Lung (tissue), 12 donors: ENCODE results near the gene ZSWIM3. TPM values are rescaled to one million over a fixed set of nuclear protein-coding genes. Genes with fewer than 3 reads are reported as not detected.

Experiments
- ATAC-seq: fragments of 200-7000 bp; cut with Tn5 transposase; one replicate; pipeline ENCODE4 v1.9.1; 2020; ENCODE audit warnings: moderate number of reproducible peaks; ENCODE audit not compliant: insufficient read depth, low FRiP score
- DNase-seq, 3 donors: peaks; one replicate each; pipeline ENCODE4 v3.0.0-alpha.2; 2013 to 2017
- H3K27ac ChIP-seq, 2 donors: one replicate each; pipeline ENCODE4 v1.5.1; 2013; ENCODE audit warnings: mild to moderate bottlenecking in 2 of 2, moderate library complexity in 2 of 2, control low read depth in 1 of 2, inconsistent platforms in 1 of 2, low read depth in 1 of 2, low read length in 1 of 2
- H3K27me3 ChIP-seq, 3 donors: one replicate each; pipeline ENCODE4 v1.5.1; 2013; ENCODE audit warnings: low read length in 2 of 3; ENCODE audit not compliant: control insufficient read depth in 3 of 3, insufficient read depth in 3 of 3
- H3K36me3 ChIP-seq, 4 donors: one replicate each; pipeline ENCODE4 v1.5.1; 2013; ENCODE audit warnings: low read length in 4 of 4, mild to moderate bottlenecking in 1 of 4, moderate library complexity in 1 of 4; ENCODE audit not compliant: control insufficient read depth in 4 of 4, insufficient read depth in 4 of 4
- H3K4me1 ChIP-seq, 5 donors: one replicate each; pipeline ENCODE4 v1.5.1; 2013; ENCODE audit warnings: low read length in 5 of 5, mild to moderate bottlenecking in 2 of 5, moderate library complexity in 1 of 5; ENCODE audit not compliant: control insufficient read depth in 5 of 5, insufficient read depth in 5 of 5
- H3K4me3 ChIP-seq: one replicate; pipeline ENCODE4 v1.5.1; 2013; ENCODE audit warnings: mild to moderate bottlenecking, control low read depth, moderate library complexity
- H3K9ac ChIP-seq, 2 donors: one replicate each; pipeline ENCODE4 v1.5.1; 2013; ENCODE audit warnings: low read length in 2 of 2, control low read depth in 1 of 2; ENCODE audit not compliant: insufficient read depth in 1 of 2
- H3K9me3 ChIP-seq, 4 donors: one replicate each; pipeline ENCODE4 v1.5.1; 2013; ENCODE audit warnings: low read length in 3 of 4, mild to moderate bottlenecking in 1 of 4, moderate library complexity in 1 of 4; ENCODE audit not compliant: control insufficient read depth in 4 of 4, insufficient read depth in 3 of 4
- WGBS, 2 donors: extraction: QIAGEN DNeasy Blood & Tissue Kit; methylation state at CpG; one replicate each; pipeline ENCODE4 v1.1.7; 2013; 5-methylcytosine and 5-hydroxymethylcytosine counted together
- polyA plus RNA-seq, 2 donors: library from polyadenylated mRNA; stranded (reverse); fragments of 200-250 nt; gene quantifications; one replicate each; pipeline ENCODE4 v1.2.1, GENCODE V29; 2013
- total RNA-seq, 2 donors: library from RNA; depleted of rRNA in 1 of 2; stranded (reverse); fragments of >200 nt in 1 of 2; gene quantifications; one replicate each; pipeline ENCODE4 v1.2.1, GENCODE V29; 2014 to 2021
- TF ChIP-seq, protein P1 (sequence below): IDR thresholded peaks from 2 replicates; pipeline ENCODE4 v1.5.1; 2012; ENCODE audit warnings: mild to moderate bottlenecking; ENCODE audit errors: control extremely low read depth, extremely low read depth
- donor health status: control.
- donor health status: control.
- donor health status: Bipolar disorder and iron deficiency.
- donor health status: healthy.
- donor health status: DM: yes; HTN: yes; CAD: no.

Gene ZSWIM3
- total and polyA plus RNA-seq, 4 donors: 1.7 to 5.2 (median 3.4) TPM

- Histone ChIP-seq H3K9me3 (no peaks in the 10 kb centered on the region), H3K27ac (no peak overlapping the region), H3K4me1 (peaks cover 0 to 18% (median 7%) of the 10 kb centered on the region in 5 donors), H3K9ac (no peak overlapping the region), H3K36me3 (no peaks in the 10 kb centered on the region), H3K4me3 (no peak overlapping the region), H3K27me3 (peaks cover 0 to 26% (median 19%) of the 10 kb centered on the region in 3 donors)
- TF ChIP-seq, protein P1, sequence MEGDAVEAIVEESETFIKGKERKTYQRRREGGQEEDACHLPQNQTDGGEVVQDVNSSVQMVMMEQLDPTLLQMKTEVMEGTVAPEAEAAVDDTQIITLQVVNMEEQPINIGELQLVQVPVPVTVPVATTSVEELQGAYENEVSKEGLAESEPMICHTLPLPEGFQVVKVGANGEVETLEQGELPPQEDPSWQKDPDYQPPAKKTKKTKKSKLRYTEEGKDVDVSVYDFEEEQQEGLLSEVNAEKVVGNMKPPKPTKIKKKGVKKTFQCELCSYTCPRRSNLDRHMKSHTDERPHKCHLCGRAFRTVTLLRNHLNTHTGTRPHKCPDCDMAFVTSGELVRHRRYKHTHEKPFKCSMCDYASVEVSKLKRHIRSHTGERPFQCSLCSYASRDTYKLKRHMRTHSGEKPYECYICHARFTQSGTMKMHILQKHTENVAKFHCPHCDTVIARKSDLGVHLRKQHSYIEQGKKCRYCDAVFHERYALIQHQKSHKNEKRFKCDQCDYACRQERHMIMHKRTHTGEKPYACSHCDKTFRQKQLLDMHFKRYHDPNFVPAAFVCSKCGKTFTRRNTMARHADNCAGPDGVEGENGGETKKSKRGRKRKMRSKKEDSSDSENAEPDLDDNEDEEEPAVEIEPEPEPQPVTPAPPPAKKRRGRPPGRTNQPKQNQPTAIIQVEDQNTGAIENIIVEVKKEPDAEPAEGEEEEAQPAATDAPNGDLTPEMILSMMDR: no peak
- WGBS, 2 donors: 81 to 86% methylated on average over 2 of the region's 2 CpGs
- ATAC-seq: no peak
- DNase-seq: no peak
Measured at GRCh38 chr20:45821947-45822346, 35.5 kb upstream of the ZSWIM3 start.

DNA sequence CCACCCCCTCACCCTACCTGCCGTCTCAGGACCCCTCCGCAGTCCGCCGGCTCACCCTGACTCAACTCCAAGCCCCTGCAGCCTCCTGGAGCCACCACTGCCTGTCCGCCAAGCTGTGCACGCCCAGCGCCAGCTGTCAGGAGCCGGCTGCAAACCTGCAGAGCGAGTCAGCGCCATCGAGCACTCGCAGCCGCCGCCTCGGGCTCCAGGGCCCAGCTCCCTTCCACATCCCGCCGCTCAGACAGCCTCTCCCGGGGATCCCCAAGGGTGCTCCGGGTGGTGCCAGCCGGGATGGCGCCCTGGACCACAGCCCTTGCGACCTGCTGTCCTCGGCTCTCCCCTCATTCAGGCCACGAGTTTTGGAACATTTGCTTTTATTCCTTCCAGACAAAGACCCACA, 34.6 kb upstream of the ZSWIM3 start:
- TF ChIP-seq, protein P1: no peak
- Histone ChIP-seq H3K9ac (no peak overlapping the region), H3K27ac (no peak overlapping the region), H3K4me3 (no peak overlapping the region), H3K27me3 (peaks cover 0 to 26% (median 19%) of the 10 kb centered on the region in 3 donors), H3K4me1 (peaks cover 0 to 19% (median 7%) of the 10 kb centered on the region in 5 donors), H3K36me3 (no peaks in the 10 kb centered on the region), H3K9me3 (no peaks in the 10 kb centered on the region)
- peak; percentile 40 to 65 (median 62) for DNase-seq
- no peak for ATAC-seq
- 7 to 11% methylated on average over 24 of the region's 24 CpGs for WGBS, 2 donors

DNA sequence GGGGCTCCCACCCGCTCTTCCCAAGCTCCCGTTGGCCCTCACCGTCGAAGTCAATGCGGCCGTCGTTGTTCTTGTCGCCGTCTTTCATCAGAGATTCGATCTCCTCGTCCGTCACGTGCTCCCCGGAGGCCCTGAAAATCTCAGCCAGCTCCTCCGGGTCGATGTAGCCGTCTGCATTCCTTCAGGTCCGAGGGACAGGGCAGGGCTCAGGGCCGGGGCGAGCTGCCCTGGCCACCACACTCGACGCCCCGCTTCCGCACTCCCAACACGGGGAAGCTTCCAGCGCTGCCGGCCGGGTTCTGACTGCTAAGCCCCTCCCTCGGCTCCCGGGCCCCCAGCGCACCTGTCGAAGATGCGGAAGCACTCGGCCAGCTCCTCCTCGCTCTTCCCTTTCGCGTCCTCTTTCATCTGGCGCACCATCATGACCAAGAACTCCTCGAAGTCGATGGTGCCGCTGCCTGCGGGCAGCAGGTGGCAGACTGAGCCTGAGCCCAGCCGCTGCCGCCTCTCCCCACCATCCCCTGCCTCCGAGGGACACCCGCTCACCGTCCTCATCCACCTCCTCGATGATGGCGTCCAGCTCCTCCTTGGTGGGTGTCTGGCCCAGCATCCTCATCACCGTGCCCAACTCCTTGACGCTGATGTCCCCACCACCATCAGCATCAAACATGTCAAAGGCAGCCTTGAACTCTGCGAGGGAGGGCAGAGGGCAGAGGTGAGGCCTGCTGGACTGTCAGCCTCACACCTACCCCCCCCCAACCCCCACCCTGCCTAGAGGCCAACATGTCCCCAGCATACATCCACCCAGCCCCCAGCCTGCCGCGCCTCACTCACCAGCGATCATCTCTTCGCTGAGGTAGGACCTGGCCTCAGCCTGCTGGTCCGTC, 33.2 kb upstream of the ZSWIM3 start:
- WGBS, 2 donors: 17 to 19% methylated on average over 57 of the region's 57 CpGs
- DNase-seq (peak in 2 of 3 donors; percentile 35 to 42), ATAC-seq (no peak)
- peaks cover 0 to 26% (median 19%) of the 10 kb centered on the region in 3 donors for H3K27me3 ChIP-seq
- no peaks in the 10 kb centered on the region for H3K36me3 ChIP-seq
- H3K9me3 ChIP-seq: no peaks in the 10 kb centered on the region
- H3K4me3 ChIP-seq: no peak overlapping the region
- no peak overlapping the region for H3K27ac ChIP-seq
- peaks cover 0 to 19% (median 7%) of the 10 kb centered on the region in 5 donors for H3K4me1 ChIP-seq
- TF ChIP-seq, protein P1: no peak
- H3K9ac ChIP-seq: no peak overlapping the region
